Measurements from ENCODE around the gene CACNB2.
"Not testable (repeated sequence)": the region's sequence is repeated elsewhere in the genome, so short reads cannot be mapped to it uniquely, and the experiment has no call there.

Gene CACNB2

DNA sequence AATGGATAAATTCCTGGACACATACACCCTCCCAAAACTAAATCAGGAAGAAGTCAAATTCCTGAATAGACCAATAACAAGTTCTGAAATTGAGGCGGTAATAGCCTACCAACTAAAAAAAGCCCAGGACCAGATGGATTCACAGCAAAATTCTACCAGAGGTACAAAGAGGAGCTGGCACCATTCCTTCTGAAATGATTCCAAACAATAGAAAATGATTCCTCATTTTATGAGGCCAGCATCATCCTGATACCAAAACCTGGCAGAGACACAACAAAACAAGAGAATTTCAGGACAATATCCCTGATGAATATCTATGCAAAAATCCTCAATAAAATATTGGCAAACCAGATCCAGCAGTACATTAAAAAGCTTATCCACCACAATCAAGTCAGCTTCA, 450.9 kb downstream of the CACNB2 start:
- ATAC-seq, H3K4me3 Mint-ChIP-seq, H3K27me3 Mint-ChIP-seq, H3K27ac Mint-ChIP-seq, H3K4me1 Mint-ChIP-seq, DNase-seq: not testable (repeated sequence)
- H3K9me3 Mint-ChIP-seq = peaks cover 0 to 33% of the 10 kb centered on the region in 2 donors

Measured in stimulated activated naive CD8-positive, alpha-beta T cell treated with anti-CD3 and anti-CD28 coated beads, Interleukin-15, amount 100 ng/mL, for 72 hours (primary cell).